ENCODE results near the gene HFE. TPM values are rescaled to one million over a fixed set of nuclear protein-coding genes. Genes with fewer than 3 reads are reported as not detected.
"Not testable (repeated sequence)": the region's sequence is repeated elsewhere in the genome, so short reads cannot be mapped to it uniquely, and the experiment has no call there.

HFE gene
- total RNA-seq, 1 experiment from 2014 or later = 7.8 TPM

- peak overlapping the region; percentile 55 for H3K27ac ChIP-seq (ENCODE audit: low read depth, low read length, poor library complexity, severe bottlenecking)
These were observed 38.6 kb upstream of the HFE start for GRCh38 chr6:26048590-26048989.

GRCh38 chr6:26051665-26052310, 35.4 kb upstream of the HFE start:
- H3K36me3 ChIP-seq (ENCODE audit: insufficient read depth, low read length, poor library complexity, severe bottlenecking) = no peaks in the 10 kb centered on the region
- intact Hi-C loops (cut with micrococcal nuclease; ENCODE audit: unreplicated experiment) = loop anchor here (10.0 kb wide), 1 partner anchor 503 kb away; no protein-coding TSS in a partner anchor
- H3K27ac ChIP-seq (ENCODE audit: low read depth, low read length, poor library complexity, severe bottlenecking) = peak overlapping the region; percentile 40
- DNase-seq (ENCODE audit: low spot score) = no peak
- H3K9me3 ChIP-seq (ENCODE audit: low read depth, low read length, poor library complexity, severe bottlenecking) = no peaks in the 10 kb centered on the region
- TF ChIP-seq, protein P1, sequence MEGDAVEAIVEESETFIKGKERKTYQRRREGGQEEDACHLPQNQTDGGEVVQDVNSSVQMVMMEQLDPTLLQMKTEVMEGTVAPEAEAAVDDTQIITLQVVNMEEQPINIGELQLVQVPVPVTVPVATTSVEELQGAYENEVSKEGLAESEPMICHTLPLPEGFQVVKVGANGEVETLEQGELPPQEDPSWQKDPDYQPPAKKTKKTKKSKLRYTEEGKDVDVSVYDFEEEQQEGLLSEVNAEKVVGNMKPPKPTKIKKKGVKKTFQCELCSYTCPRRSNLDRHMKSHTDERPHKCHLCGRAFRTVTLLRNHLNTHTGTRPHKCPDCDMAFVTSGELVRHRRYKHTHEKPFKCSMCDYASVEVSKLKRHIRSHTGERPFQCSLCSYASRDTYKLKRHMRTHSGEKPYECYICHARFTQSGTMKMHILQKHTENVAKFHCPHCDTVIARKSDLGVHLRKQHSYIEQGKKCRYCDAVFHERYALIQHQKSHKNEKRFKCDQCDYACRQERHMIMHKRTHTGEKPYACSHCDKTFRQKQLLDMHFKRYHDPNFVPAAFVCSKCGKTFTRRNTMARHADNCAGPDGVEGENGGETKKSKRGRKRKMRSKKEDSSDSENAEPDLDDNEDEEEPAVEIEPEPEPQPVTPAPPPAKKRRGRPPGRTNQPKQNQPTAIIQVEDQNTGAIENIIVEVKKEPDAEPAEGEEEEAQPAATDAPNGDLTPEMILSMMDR (conservative IDR thresholded peaks at IDR 0.05; ENCODE audit: low read depth, low read length) = no peak
- TF ChIP-seq EZH2 (IDR thresholded peaks at IDR 0.05; ENCODE audit: borderline replicate concordance, low read depth, low read length, poor library complexity, severe bottlenecking) = no peak
- CTCF ChIA-PET = no interaction called here
- POLR2A ChIA-PET (ENCODE audit: low non-redundant PET) = interaction anchor here (1.3 kb wide), 1 partner anchor 8 kb away, joined by 3 read pairs; a partner anchor contains a TSS
- peaks cover 6% of the 10 kb centered on the region for H3K4me1 ChIP-seq (ENCODE audit: insufficient read depth, low read length, poor library complexity, severe bottlenecking)
- BruUV-seq (replicated peaks) = no TSS peak
- H3K4me3 ChIP-seq (ENCODE audit: low read depth, low read length, poor library complexity, severe bottlenecking) = no peak overlapping the region
- H3K27me3 ChIP-seq (replicated peaks; ENCODE audit: insufficient read depth, low read depth, low read length, poor library complexity) = no peaks in the 10 kb centered on the region

More at GRCh38 chr6:26048590-26048989, 38.6 kb upstream of the HFE start:
- POLR2A ChIA-PET (ENCODE audit: low non-redundant PET) = interaction anchor here (0.6 kb wide), 1 partner anchor 31 kb away, joined by 6 read pairs; no protein-coding TSS in a partner anchor
- Histone ChIP-seq H3K4me1 (ENCODE audit: insufficient read depth, low read length, poor library complexity, severe bottlenecking) (peaks cover 12% of the 10 kb centered on the region), H3K4me3 (ENCODE audit: low read depth, low read length, poor library complexity, severe bottlenecking) (no peak overlapping the region), H3K36me3 (ENCODE audit: insufficient read depth, low read length, poor library complexity, severe bottlenecking) (no peaks in the 10 kb centered on the region), H3K9me3 (ENCODE audit: low read depth, low read length, poor library complexity, severe bottlenecking) (no peaks in the 10 kb centered on the region), H3K27me3 (replicated peaks; ENCODE audit: insufficient read depth, low read depth, low read length, poor library complexity) (no peaks in the 10 kb centered on the region)
- TF ChIP-seq, protein P1 (conservative IDR thresholded peaks at IDR 0.05; ENCODE audit: low read depth, low read length) = no peak
- TF ChIP-seq EZH2 (IDR thresholded peaks at IDR 0.05; ENCODE audit: borderline replicate concordance, low read depth, low read length, poor library complexity, severe bottlenecking) = no peak
- CTCF ChIA-PET = no interaction called here
- no peak for DNase-seq (ENCODE audit: low spot score)
- no TSS peak for BruUV-seq (replicated peaks)
- intact Hi-C loops (cut with micrococcal nuclease; ENCODE audit: unreplicated experiment) = loop anchor here (10.0 kb wide), 1 partner anchor 1766 kb away; a partner anchor contains a TSS

DNA sequence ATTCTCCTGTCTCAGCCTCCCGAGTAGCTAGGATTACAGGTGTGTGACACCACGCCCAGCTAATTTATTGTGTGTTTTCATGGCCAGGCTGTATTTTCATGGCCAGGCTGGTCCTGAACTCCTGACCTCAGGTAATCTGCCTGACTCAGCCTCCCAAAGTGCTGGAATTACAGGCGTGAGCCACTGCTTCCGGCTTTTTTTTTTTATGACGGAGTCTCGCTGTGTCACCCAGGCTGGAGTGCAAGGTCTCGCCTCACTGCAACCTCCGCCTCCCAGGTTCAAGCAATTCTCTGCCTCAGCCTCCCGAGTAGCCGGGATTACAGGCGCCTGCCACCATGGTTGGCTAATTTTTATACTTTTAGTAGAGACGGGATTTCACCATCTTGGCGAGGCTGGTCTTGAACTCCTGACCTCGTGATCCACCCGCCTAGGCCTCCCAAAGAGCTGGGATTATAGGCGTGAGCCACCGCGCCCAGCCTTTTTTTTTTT, 34.4 kb upstream of the HFE start:
- H3K27me3 ChIP-seq (replicated peaks; ENCODE audit: insufficient read depth, low read depth, low read length, poor library complexity); H3K36me3 ChIP-seq (ENCODE audit: insufficient read depth, low read length, poor library complexity, severe bottlenecking); CTCF ChIA-PET; H3K27ac ChIP-seq (ENCODE audit: low read depth, low read length, poor library complexity, severe bottlenecking); BruUV-seq (replicated peaks); DNase-seq (ENCODE audit: low spot score); H3K9me3 ChIP-seq (ENCODE audit: low read depth, low read length, poor library complexity, severe bottlenecking); H3K4me3 ChIP-seq (ENCODE audit: low read depth, low read length, poor library complexity, severe bottlenecking): not testable (repeated sequence)
- peaks cover 15% of the 10 kb centered on the region for H3K4me1 ChIP-seq (ENCODE audit: insufficient read depth, low read length, poor library complexity, severe bottlenecking)
- POLR2A ChIA-PET (ENCODE audit: low non-redundant PET) = interaction anchor here (0.7 to 1.3 kb wide), 2 partner anchors 9 to 1840 kb away, joined by 3 to 8 read pairs; a partner anchor contains a TSS
- intact Hi-C loops (cut with micrococcal nuclease; ENCODE audit: unreplicated experiment) = loop anchor here (10.0 kb wide), 1 partner anchor 502 kb away; no protein-coding TSS in a partner anchor

All from A673 (cell line).